DOHH2 (cell line): ENCODE results near the gene SEC63.

Experiments
- H3F3A ChIP-seq: fragments of 200-600 bp; sonication (generic), shearing (Covaris generic); 2 replicates; pipeline ENCODE4 v1.6.0; 2016; ENCODE audit warnings: antibody characterized with exemption, mild to moderate bottlenecking; ENCODE audit not compliant: control insufficient read depth, insufficient read depth
- H3K27ac ChIP-seq: fragments of 200-600 bp; sonication (generic); 2 replicates; pipeline ENCODE4 v1.5.1; 2014; ENCODE audit warnings: low read depth, mild to moderate bottlenecking, low read length, moderate library complexity
- H3K27me3 ChIP-seq: fragments of 200-600 bp; sonication (generic); 2 replicates; pipeline ENCODE4 v1.6.1; 2014; ENCODE audit warnings: mild to moderate bottlenecking, low read length, mixed read lengths; ENCODE audit not compliant: control insufficient read depth
- H3K36me3 ChIP-seq: fragments of 200-600 bp; sonication (generic); 2 replicates; pipeline ENCODE4 v1.6.1; 2014; ENCODE audit warnings: mild to moderate bottlenecking, low read length, moderate library complexity, mixed read lengths; ENCODE audit not compliant: control insufficient read depth
- H3K4me1 ChIP-seq: fragments of 200-600 bp; sonication (generic); 2 replicates; pipeline ENCODE4 v1.6.1; 2014; ENCODE audit warnings: mild to moderate bottlenecking, low read length, mixed read lengths; ENCODE audit not compliant: control insufficient read depth
- H3K4me2 ChIP-seq: fragments of 200-600 bp; sonication (generic); 2 replicates; pipeline ENCODE4 v1.6.0; 2014; ENCODE audit warnings: mild to moderate bottlenecking, low read length, moderate library complexity
- H3K4me3 ChIP-seq: fragments of 200-600 bp; sonication (generic); 2 replicates; pipeline ENCODE4 v1.5.1; 2014; ENCODE audit warnings: mild to moderate bottlenecking, low read length, mixed read lengths
- H3K79me2 ChIP-seq: fragments of 200-600 bp; sonication (generic); 2 replicates; pipeline ENCODE4 v1.6.1; 2014; ENCODE audit warnings: mild to moderate bottlenecking, low read length, mixed read lengths; ENCODE audit not compliant: control insufficient read depth
- H3K9me2 ChIP-seq: fragments of 200-600 bp; sonication (generic); replicated peaks from 2 replicates; pipeline ENCODE4 v1.6.1; 2014; ENCODE audit warnings: mild to moderate bottlenecking, low read length, mixed read lengths; ENCODE audit not compliant: control insufficient read depth
- H3K9me3 ChIP-seq: fragments of 200-600 bp; sonication (generic); 2 replicates; pipeline ENCODE4 v1.6.1; 2014; ENCODE audit warnings: antibody characterized with exemption, low read length, mixed read lengths; ENCODE audit not compliant: control insufficient read depth, insufficient read depth
- H4K20me1 ChIP-seq: fragments of 200-600 bp; sonication (generic); 2 replicates; pipeline ENCODE4 v1.6.0; 2014; ENCODE audit warnings: low read depth, mild to moderate bottlenecking, antibody characterized with exemption, low read length, moderate library complexity; ENCODE audit not compliant: control insufficient read depth, insufficient read depth
- EZH2phosphoT487 ChIP-seq: fragments of 200-600 bp; sonication (generic); IDR thresholded peaks from 2 replicates; pipeline ENCODE4 v1.6.1; 2017; ENCODE audit warnings: borderline replicate concordance, mild to moderate bottlenecking, antibody characterized with exemption, low read length, moderate library complexity, mixed read lengths
- TF ChIP-seq, protein P1 (sequence below): fragments of 200-600 bp; sonication (generic); IDR thresholded peaks from one replicate; pipeline ENCODE4 v1.5.1; 2014; ENCODE audit warnings: antibody characterized with exemption, mild to moderate bottlenecking, low read depth, low read length; ENCODE audit not compliant: poor library complexity, severe bottlenecking

SEC63 gene

GRCh38 chr6:107846262-107846795 lies 111.7 kb downstream of the SEC63 start:
- peaks cover 10% of the 10 kb centered on the region for H3K4me1 ChIP-seq
- no peak overlapping the region for H3K27ac ChIP-seq
- TF ChIP-seq EZH2phosphoT487 = no peak
- TF ChIP-seq, protein P1, sequence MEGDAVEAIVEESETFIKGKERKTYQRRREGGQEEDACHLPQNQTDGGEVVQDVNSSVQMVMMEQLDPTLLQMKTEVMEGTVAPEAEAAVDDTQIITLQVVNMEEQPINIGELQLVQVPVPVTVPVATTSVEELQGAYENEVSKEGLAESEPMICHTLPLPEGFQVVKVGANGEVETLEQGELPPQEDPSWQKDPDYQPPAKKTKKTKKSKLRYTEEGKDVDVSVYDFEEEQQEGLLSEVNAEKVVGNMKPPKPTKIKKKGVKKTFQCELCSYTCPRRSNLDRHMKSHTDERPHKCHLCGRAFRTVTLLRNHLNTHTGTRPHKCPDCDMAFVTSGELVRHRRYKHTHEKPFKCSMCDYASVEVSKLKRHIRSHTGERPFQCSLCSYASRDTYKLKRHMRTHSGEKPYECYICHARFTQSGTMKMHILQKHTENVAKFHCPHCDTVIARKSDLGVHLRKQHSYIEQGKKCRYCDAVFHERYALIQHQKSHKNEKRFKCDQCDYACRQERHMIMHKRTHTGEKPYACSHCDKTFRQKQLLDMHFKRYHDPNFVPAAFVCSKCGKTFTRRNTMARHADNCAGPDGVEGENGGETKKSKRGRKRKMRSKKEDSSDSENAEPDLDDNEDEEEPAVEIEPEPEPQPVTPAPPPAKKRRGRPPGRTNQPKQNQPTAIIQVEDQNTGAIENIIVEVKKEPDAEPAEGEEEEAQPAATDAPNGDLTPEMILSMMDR = no peak
- no peaks in the 10 kb centered on the region for H3K79me2 ChIP-seq
- H3K27me3 ChIP-seq = peaks cover 3% of the 10 kb centered on the region; the same call in 1 of the 2 replicates
- no peaks in the 10 kb centered on the region for H4K20me1 ChIP-seq
- no peaks in the 10 kb centered on the region for H3K36me3 ChIP-seq
- H3K9me3 ChIP-seq = no peaks in the 10 kb centered on the region
- H3F3A ChIP-seq = no peaks in the 10 kb centered on the region
- H3K4me2 ChIP-seq = no peak overlapping the region
- H3K9me2 ChIP-seq = no peaks in the 10 kb centered on the region
- H3K4me3 ChIP-seq = no peak overlapping the region

DNA sequence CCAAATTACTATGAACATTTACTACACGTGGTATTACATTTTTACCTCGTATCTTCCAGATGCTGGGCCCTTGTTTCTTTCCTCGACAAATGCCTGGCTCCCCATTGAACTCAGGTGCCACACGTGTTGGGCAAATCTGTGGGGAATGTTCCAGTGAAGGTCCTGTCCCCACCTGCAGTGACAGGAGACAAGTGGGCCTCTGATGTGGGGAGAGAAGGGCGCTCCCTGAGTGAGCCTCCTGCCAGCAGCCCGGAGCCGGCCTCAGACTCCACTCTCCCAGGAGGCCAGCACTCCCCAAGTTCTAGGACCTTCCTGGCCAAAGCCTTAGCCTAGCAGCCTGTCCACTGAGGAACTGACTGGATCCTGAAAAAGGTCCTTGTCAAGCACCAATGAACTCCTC lies 112.2 kb downstream of the SEC63 start:
- Histone ChIP-seq H3K4me3 (no peak overlapping the region), H3K27me3 (peaks cover 3% of the 10 kb centered on the region; the same call in 1 of the 2 replicates), H3K4me2 (no peak overlapping the region), H3K9me2 (no peaks in the 10 kb centered on the region), H3K36me3 (no peaks in the 10 kb centered on the region), H3K9me3 (no peaks in the 10 kb centered on the region), H3F3A (no peaks in the 10 kb centered on the region), H3K4me1 (peaks cover 10% of the 10 kb centered on the region), H3K79me2 (no peaks in the 10 kb centered on the region), H3K27ac (no peak overlapping the region), H4K20me1 (no peaks in the 10 kb centered on the region)
- TF ChIP-seq EZH2phosphoT487 = no peak
- TF ChIP-seq, protein P1 = no peak

DNA sequence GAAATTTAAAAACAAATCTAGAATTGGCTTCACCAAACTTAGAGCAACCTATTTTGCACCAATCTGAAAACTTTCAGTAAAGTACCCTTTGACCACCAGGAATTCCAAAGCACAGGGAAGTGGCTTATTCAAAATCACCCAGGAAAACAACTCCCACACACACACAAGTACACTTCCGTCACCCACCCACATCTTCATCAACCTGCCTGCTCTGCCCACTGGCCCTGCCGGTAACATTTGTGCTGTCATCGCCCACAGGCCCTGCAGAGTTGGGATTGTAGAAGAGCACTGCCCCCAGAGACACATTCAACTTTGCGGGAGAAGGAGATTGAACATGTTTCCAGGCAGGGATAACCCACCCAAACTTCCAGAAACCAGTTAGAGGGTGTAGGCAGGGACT lies 114.6 kb downstream of the SEC63 start:
- no peaks in the 10 kb centered on the region for H3F3A ChIP-seq
- H3K36me3 ChIP-seq = no peaks in the 10 kb centered on the region
- no peaks in the 10 kb centered on the region for H3K79me2 ChIP-seq
- no peak overlapping the region for H3K4me2 ChIP-seq
- H3K9me2 ChIP-seq = no peaks in the 10 kb centered on the region
- TF ChIP-seq, protein P1 = no peak
- no peaks in the 10 kb centered on the region for H3K9me3 ChIP-seq
- no peak overlapping the region for H3K27ac ChIP-seq
- no peak overlapping the region for H3K4me3 ChIP-seq
- H3K27me3 ChIP-seq = peaks cover 3% of the 10 kb centered on the region; the same call in 1 of the 2 replicates
- H3K4me1 ChIP-seq = peaks cover 6% of the 10 kb centered on the region
- H4K20me1 ChIP-seq = no peaks in the 10 kb centered on the region
